Fibroblast of the aortic adventitia (primary cell): ENCODE data around the gene RASA2. TPM values are rescaled to one million over a fixed set of nuclear protein-coding genes. Genes with fewer than 3 reads are reported as not detected.
A peak's percentile ranks its signal among the peaks of the same experiment; 100 is the strongest.

ENCODE experiments used
- DNase-seq: peaks from one replicate; pipeline ENCODE4 v3.0.0-alpha.2; 2010; ENCODE audit warnings: low read depth
- H3K4me3 ChIP-seq: 2 replicates; pipeline ENCODE4 v1.5.1; 2011; ENCODE audit warnings: low read depth, mild to moderate bottlenecking, control low read depth, low read length, moderate library complexity
- CTCF ChIP-seq: IDR thresholded peaks from 2 replicates; pipeline ENCODE4 v1.5.1; 2011; ENCODE audit warnings: mild to moderate bottlenecking, low read length, control low read depth, inconsistent platforms; ENCODE audit not compliant: insufficient read depth
- total RNA-seq: library from RNA; depleted of rRNA; stranded (reverse); fragments of >200 nt; gene quantifications from 2 replicates; pipeline ENCODE4 v1.2.3, GENCODE V29; 2012; ENCODE audit warnings: low replicate concordance

Gene RASA2
- total RNA-seq, 1 donor: 28.9 TPM

- DNase-seq: no peak
- no peak for TF ChIP-seq CTCF
Observed at GRCh38 chr3:141660614-141660947, 173.8 kb downstream of the RASA2 start.

DNA sequence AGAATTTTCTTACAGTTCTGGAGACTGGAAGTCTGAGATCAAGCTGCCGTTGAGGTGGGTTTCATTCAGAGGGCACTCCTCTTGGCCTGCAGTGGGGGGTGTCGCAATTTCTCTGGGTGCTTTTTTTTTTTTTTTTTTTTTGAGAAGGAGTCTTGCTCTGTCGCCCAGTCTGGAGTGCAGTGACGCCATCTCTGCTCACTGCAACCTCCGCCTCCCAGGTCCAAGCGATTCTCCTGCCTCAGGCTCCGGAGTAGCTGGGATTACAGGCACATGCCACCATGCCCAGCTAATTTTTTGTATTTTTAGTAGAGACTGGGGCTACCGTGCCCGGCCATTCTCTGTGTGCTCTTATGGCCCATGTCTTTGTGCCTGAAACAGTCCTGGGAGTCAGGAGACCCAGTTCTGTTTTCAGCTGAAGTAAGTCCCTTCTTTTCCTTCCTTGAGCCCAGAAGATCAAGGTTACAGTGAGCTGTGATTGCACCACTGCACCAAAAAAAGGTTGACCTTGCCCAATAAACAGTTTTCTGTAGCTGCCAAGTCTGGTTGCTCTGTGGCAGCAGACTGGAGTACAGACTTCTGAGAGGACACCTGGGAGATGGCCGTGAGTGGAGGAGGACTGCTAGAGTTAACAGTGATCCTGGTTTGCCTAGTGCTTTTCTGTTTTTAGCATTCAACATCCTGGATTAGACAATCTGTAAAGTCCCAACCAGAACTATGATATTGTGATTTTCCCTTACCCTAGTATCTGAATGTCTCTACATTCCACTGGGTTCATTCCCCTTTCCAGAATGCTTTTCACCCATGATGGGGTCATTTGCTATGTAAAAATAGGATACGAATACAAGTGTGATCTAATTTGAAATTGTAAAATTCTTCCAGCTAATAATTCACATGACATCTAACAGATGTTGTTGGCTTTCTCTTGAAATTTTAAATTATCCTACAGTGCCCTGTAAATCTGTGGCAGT is 174.7 kb downstream of the RASA2 start:
- no peak for DNase-seq
- no peak for TF ChIP-seq CTCF
- no peak overlapping the region for H3K4me3 ChIP-seq

More at GRCh38 chr3:141660614-141660947, 173.8 kb downstream of the RASA2 start:
- H3K4me3 ChIP-seq: peak overlapping the region; percentile 71

- no peak for TF ChIP-seq CTCF
- peak; percentile 63 for DNase-seq
- H3K4me3 ChIP-seq: no peak overlapping the region
Observed at GRCh38 chr3:141663993-141664392, 177.2 kb downstream of the RASA2 start.

Other genes with a start within 250 kb of the RASA2 start
- 52.4 and 267 TPM in 2 replicates for gene ZBTB38, start 118.5 kb upstream of the RASA2 start, total RNA-seq